Type B pancreatic cell (in vitro differentiated cells): ENCODE measurements around the gene WIZ. TPM values are rescaled to one million over a fixed set of nuclear protein-coding genes. Genes with fewer than 3 reads are reported as not detected.
A peak's percentile ranks its signal among the peaks of the same experiment; 100 is the strongest.

Experiments used
- DNase-seq: peaks from one replicate; pipeline ENCODE4 v3.0.0; 2021; ENCODE audit warnings: mixed read lengths; ENCODE audit not compliant: unreplicated experiment; ENCODE audit errors: extremely low spot score
- H3K27ac Mint-ChIP-seq: 2 replicates; pipeline ENCODE4 v1.8.0; 2021; ENCODE audit warnings: mild to moderate bottlenecking, mixed read lengths
- H3K27me3 Mint-ChIP-seq: 2 replicates; pipeline ENCODE4 v1.8.0; 2021; ENCODE audit warnings: mixed read lengths
- H3K36me3 Mint-ChIP-seq: 2 replicates; pipeline ENCODE4 v1.8.0; 2021; ENCODE audit warnings: mixed read lengths
- H3K4me1 Mint-ChIP-seq: one replicate; pipeline ENCODE4 v1.8.0; 2021; ENCODE audit warnings: mixed read lengths; ENCODE audit not compliant: unreplicated experiment
- H3K4me3 Mint-ChIP-seq: 2 replicates; pipeline ENCODE4 v1.8.0; 2021; ENCODE audit warnings: mild to moderate bottlenecking, mixed read lengths
- H3K9me3 Mint-ChIP-seq: 2 replicates; pipeline ENCODE4 v1.8.0; 2021; ENCODE audit warnings: mixed read lengths
- CTCF ChIP-seq: fragments of 200-600 bp; sonication (generic); conservative IDR thresholded peaks from 2 replicates; pipeline ENCODE4 v1.5.0; 2021; ENCODE audit warnings: antibody characterized with exemption, mild to moderate bottlenecking
- total RNA-seq: library from RNA; stranded (reverse); gene quantifications from 2 replicates; pipeline ENCODE4 v1.2.1, GENCODE V29; 2021; ENCODE audit warnings: low replicate concordance

The WIZ gene
- total RNA-seq, 1 donor from 2014 or later = 45.8 TPM

GRCh38 chr19:15421721-15422260 lies 28.0 kb downstream of the WIZ start:
- TF ChIP-seq CTCF = no peak
- Mint-ChIP-seq H3K4me3 (no peak overlapping the region), H3K9me3 (no peaks in the 10 kb centered on the region), H3K27me3 (no peaks in the 10 kb centered on the region), H3K27ac (no peak overlapping the region), H3K36me3 (peaks cover 24% of the 10 kb centered on the region), H3K4me1 (peaks cover 9% of the 10 kb centered on the region)
- DNase-seq = no peak

- no peak for DNase-seq
- Mint-ChIP-seq H3K4me3 (no peak overlapping the region), H3K27me3 (no peaks in the 10 kb centered on the region), H3K27ac (no peak overlapping the region), H3K36me3 (peaks cover 25% of the 10 kb centered on the region), H3K4me1 (peaks cover 15% of the 10 kb centered on the region), H3K9me3 (no peaks in the 10 kb centered on the region)
- TF ChIP-seq CTCF = no peak
These were observed 28.5 kb downstream of the WIZ start for GRCh38 chr19:15421136-15421695.

- Mint-ChIP-seq H3K27me3 (no peaks in the 10 kb centered on the region), H3K27ac (peak overlapping the region; percentile 100), H3K36me3 (peaks cover 23% of the 10 kb centered on the region), H3K4me1 (peaks cover 18% of the 10 kb centered on the region), H3K9me3 (no peaks in the 10 kb centered on the region), H3K4me3 (peak overlapping the region; percentile 100)
- DNase-seq = no peak
- TF ChIP-seq CTCF = peak; percentile 18
These were observed 30.2 kb downstream of the WIZ start for GRCh38 chr19:15419413-15420025.

- peak; percentile 96 for DNase-seq
- Mint-ChIP-seq H3K4me3 (peak within 1 kb of the TSS; percentile 100), H3K36me3 (peaks cover 23% of the 10 kb centered on the region), H3K9me3 (no peaks in the 10 kb centered on the region), H3K4me1 (peaks cover 20% of the 10 kb centered on the region), H3K27ac (peak within 1 kb of the TSS; percentile 100), H3K27me3 (no peaks in the 10 kb centered on the region)
- peak; percentile 83 for TF ChIP-seq CTCF
These were observed 31.0 kb downstream of the WIZ start, which contains the start of gene AKAP8L for GRCh38 chr19:15418579-15419412. Gene AKAP8L (minus strand): TSS chr19:15418988. CDS start chr19:15418923, 65 bp downstream.

DNA sequence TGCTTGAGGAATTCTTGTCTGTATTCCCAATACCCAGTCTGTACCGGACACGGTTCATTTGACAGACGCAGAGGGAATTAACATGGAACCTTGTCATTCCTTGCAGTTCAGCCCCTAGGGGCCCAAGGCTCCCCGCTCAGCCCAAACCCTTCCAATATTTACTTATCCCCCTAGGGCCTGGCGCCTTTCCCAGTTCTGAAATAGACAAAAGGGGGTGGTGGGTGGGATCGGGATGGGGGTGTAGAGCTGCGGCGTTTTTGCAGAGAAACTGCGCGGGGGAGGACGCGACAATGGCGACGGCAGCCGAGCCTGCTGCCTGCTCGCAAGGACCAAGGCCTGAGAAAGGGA lies 31.6 kb downstream of the WIZ start:
- Mint-ChIP-seq H3K4me1 (peaks cover 24% of the 10 kb centered on the region), H3K9me3 (no peaks in the 10 kb centered on the region), H3K36me3 (peaks cover 22% of the 10 kb centered on the region), H3K27me3 (no peaks in the 10 kb centered on the region), H3K27ac (peak overlapping the region; percentile 100), H3K4me3 (peak overlapping the region; percentile 100)
- TF ChIP-seq CTCF = no peak
- DNase-seq = no peak
